ENCODE measurements around the gene SCAMP1. TPM values are rescaled to one million over a fixed set of nuclear protein-coding genes. Genes with fewer than 3 reads are reported as not detected.

SCAMP1 gene, protein sequence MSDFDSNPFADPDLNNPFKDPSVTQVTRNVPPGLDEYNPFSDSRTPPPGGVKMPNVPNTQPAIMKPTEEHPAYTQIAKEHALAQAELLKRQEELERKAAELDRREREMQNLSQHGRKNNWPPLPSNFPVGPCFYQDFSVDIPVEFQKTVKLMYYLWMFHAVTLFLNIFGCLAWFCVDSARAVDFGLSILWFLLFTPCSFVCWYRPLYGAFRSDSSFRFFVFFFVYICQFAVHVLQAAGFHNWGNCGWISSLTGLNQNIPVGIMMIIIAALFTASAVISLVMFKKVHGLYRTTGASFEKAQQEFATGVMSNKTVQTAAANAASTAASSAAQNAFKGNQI
- 38.3 to 43.8 TPM (median 39.2 TPM) in 3 replicates for total RNA-seq (2021)
- Bru-seq, nascent RNA = percentile 71 among the genes with signal in this experiment
- long read RNA-seq, experiment 1, full-length matches to known transcripts = 247 of 298 reads
- long read RNA-seq, experiment 1, partial matches to known transcripts = 15 of 298 reads
- long read RNA-seq, experiment 1, other reads (novel, unspliced or antisense) = 36 of 298 reads
- long read RNA-seq, experiment 2, full-length matches to known transcripts = 10 of 57 reads
- long read RNA-seq, experiment 2, partial matches to known transcripts = 17 of 57 reads
- long read RNA-seq, experiment 2, other reads (novel, unspliced or antisense) = 30 of 57 reads
- long read RNA-seq, experiment 3, full-length matches to known transcripts = 22 of 31 reads
- long read RNA-seq, experiment 3, partial matches to known transcripts = 0 of 31 reads
- long read RNA-seq, experiment 3, other reads (novel, unspliced or antisense) = 9 of 31 reads

DNA sequence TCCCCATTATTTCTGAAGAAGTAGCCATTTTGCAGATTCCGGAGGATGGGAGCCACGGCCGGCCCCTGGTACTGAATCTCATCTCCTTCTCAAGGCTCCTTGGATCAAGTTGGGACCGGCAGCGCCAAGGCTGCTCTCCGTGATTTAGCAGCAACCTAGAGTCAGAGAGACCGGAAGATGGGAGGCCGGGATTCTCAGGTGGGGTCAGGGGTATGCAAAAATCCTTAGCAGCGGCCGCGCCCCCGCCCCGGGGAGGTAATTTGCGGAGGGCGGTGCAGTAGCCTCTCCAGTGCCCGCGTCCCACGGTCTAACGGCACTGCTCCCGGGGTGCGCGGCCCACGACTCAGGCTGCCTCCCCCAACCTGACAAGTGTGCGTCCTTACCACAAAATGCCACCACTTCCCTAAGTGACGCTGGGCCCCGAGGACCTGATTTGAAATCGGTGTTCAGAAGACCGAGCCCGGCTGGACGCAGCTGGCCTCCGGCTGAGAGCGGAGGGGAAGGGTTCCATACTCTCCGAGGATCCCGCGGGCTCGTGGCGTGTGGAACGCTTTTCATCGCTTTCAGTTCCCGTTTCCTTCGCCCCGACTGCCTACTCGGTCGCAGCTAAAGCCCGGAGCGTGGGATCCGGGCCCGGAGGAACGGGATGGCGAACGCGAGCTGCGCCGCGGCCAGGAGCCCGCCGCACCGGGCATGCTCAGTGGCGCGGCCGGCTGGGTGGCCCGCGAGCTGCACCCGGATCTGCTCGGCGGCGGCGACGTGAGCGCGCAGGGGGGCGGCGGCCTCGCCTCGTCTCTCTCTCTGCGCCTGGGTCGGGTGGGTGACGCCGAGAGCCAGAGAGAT, at the start of gene SCAMP1:
SCAMP1 (plus strand) TSS at position 787 of the 843 bp plus-strand sequence; CDS start at position 842, 55 bp downstream.
- no peaks in the 10 kb centered on the region for H3K9me3 Mint-ChIP-seq

More for the DNA sequence above, at the start of gene SCAMP1:
- Mint-ChIP-seq H3K36me3 (0 out of 2 replicates have a peak, but pooled peaks cover 2% of the 10 kb centered on the region), H3K27ac (peak within 1 kb of the TSS; percentile 82), H3K27me3 (ENCODE audit: low read depth) (no peaks in the 10 kb centered on the region), H3K4me1 (peaks cover 29% of the 10 kb centered on the region), H3K4me3 (peak within 1 kb of the TSS; percentile 85)
- peak; percentile 86 for DNase-seq (ENCODE audit: low spot score)
- CTCF ChIA-PET = interaction anchor here (1.2 to 3.9 kb wide), 3 partner anchors 28 to 65 kb away, joined by 3 to 22 read pairs (median 17); partner anchors contain the start of gene AP3B1
- TF ChIP-seq FOXP1 (CRISPR knock-in tag; IDR thresholded peaks at IDR 0.05; ENCODE audit: borderline replicate concordance) (peak; percentile 88; the same call in 1 of the 2 replicates), RORB (CRISPR knock-in tag; IDR thresholded peaks at IDR 0.05) (no peak), CREM (CRISPR knock-in tag; IDR thresholded peaks at IDR 0.05) (peak; percentile 70; the same call in 1 of the 2 replicates), FOXP4 (CRISPR knock-in tag; IDR thresholded peaks at IDR 0.05) (peak; percentile 53), ZNF423 (CRISPR knock-in tag; IDR thresholded peaks at IDR 0.05) (peak; percentile 51; the same call in 1 of the 2 replicates), TP53 (CRISPR knock-in tag; IDR thresholded peaks at IDR 0.05) (0 out of 2 replicates have a peak, but pooled peaks have one; percentile 55), HMGXB4 (CRISPR knock-in tag; IDR thresholded peaks at IDR 0.05) (peak; percentile 81; the same call in 1 of the 2 replicates), ATF1 (CRISPR knock-in tag; IDR thresholded peaks at IDR 0.05) (peak; percentile 79; the same call in 1 of the 2 replicates), ZBTB21 (CRISPR knock-in tag; IDR thresholded peaks at IDR 0.05; ENCODE audit: borderline replicate concordance) (peak; percentile 29), ZNF263 (CRISPR knock-in tag; IDR thresholded peaks at IDR 0.05; ENCODE audit: low read depth) (no peak), NR3C1 (CRISPR knock-in tag; conservative IDR thresholded peaks at IDR 0.05; ENCODE audit: low read depth) (0 out of 2 replicates have a peak, but pooled peaks have one; percentile 20), GRHL2 (CRISPR knock-in tag; IDR thresholded peaks at IDR 0.05; ENCODE audit: insufficient replicate concordance, severe bottlenecking) (no peak), FOXK1 (CRISPR knock-in tag; IDR thresholded peaks at IDR 0.05) (peak; percentile 23; the same call in 1 of the 2 replicates), MYBL2 (CRISPR knock-in tag; IDR thresholded peaks at IDR 0.05) (peak; percentile 21; the same call in 1 of the 2 replicates), SP1 (CRISPR knock-in tag; conservative IDR thresholded peaks at IDR 0.05) (peak; percentile 49)
- TF ChIP-seq, protein P1, sequence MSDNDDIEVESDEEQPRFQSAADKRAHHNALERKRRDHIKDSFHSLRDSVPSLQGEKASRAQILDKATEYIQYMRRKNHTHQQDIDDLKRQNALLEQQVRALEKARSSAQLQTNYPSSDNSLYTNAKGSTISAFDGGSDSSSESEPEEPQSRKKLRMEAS (CRISPR knock-in tag; IDR thresholded peaks at IDR 0.05) = no peak; the same call in 1 of the 2 replicates
- TF ChIP-seq, protein P2, sequence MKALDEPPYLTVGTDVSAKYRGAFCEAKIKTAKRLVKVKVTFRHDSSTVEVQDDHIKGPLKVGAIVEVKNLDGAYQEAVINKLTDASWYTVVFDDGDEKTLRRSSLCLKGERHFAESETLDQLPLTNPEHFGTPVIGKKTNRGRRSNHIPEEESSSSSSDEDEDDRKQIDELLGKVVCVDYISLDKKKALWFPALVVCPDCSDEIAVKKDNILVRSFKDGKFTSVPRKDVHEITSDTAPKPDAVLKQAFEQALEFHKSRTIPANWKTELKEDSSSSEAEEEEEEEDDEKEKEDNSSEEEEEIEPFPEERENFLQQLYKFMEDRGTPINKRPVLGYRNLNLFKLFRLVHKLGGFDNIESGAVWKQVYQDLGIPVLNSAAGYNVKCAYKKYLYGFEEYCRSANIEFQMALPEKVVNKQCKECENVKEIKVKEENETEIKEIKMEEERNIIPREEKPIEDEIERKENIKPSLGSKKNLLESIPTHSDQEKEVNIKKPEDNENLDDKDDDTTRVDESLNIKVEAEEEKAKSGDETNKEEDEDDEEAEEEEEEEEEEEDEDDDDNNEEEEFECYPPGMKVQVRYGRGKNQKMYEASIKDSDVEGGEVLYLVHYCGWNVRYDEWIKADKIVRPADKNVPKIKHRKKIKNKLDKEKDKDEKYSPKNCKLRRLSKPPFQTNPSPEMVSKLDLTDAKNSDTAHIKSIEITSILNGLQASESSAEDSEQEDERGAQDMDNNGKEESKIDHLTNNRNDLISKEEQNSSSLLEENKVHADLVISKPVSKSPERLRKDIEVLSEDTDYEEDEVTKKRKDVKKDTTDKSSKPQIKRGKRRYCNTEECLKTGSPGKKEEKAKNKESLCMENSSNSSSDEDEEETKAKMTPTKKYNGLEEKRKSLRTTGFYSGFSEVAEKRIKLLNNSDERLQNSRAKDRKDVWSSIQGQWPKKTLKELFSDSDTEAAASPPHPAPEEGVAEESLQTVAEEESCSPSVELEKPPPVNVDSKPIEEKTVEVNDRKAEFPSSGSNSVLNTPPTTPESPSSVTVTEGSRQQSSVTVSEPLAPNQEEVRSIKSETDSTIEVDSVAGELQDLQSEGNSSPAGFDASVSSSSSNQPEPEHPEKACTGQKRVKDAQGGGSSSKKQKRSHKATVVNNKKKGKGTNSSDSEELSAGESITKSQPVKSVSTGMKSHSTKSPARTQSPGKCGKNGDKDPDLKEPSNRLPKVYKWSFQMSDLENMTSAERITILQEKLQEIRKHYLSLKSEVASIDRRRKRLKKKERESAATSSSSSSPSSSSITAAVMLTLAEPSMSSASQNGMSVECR (CRISPR knock-in tag; IDR thresholded peaks at IDR 0.05; ENCODE audit: borderline replicate concordance) = peak; percentile 75; the same call in 1 of the 2 replicates
- TF ChIP-seq, protein P3, sequence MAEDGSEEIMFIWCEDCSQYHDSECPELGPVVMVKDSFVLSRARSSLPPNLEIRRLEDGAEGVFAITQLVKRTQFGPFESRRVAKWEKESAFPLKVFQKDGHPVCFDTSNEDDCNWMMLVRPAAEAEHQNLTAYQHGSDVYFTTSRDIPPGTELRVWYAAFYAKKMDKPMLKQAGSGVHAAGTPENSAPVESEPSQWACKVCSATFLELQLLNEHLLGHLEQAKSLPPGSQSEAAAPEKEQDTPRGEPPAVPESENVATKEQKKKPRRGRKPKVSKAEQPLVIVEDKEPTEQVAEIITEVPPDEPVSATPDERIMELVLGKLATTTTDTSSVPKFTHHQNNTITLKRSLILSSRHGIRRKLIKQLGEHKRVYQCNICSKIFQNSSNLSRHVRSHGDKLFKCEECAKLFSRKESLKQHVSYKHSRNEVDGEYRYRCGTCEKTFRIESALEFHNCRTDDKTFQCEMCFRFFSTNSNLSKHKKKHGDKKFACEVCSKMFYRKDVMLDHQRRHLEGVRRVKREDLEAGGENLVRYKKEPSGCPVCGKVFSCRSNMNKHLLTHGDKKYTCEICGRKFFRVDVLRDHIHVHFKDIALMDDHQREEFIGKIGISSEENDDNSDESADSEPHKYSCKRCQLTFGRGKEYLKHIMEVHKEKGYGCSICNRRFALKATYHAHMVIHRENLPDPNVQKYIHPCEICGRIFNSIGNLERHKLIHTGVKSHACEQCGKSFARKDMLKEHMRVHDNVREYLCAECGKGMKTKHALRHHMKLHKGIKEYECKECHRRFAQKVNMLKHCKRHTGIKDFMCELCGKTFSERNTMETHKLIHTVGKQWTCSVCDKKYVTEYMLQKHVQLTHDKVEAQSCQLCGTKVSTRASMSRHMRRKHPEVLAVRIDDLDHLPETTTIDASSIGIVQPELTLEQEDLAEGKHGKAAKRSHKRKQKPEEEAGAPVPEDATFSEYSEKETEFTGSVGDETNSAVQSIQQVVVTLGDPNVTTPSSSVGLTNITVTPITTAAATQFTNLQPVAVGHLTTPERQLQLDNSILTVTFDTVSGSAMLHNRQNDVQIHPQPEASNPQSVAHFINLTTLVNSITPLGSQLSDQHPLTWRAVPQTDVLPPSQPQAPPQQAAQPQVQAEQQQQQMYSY (CRISPR knock-in tag; IDR thresholded peaks at IDR 0.05) = peak; percentile 98
- TF ChIP-seq, protein P4, sequence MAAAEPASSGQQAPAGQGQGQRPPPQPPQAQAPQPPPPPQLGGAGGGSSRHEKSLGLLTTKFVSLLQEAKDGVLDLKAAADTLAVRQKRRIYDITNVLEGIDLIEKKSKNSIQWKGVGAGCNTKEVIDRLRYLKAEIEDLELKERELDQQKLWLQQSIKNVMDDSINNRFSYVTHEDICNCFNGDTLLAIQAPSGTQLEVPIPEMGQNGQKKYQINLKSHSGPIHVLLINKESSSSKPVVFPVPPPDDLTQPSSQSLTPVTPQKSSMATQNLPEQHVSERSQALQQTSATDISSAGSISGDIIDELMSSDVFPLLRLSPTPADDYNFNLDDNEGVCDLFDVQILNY (CRISPR knock-in tag; IDR thresholded peaks at IDR 0.05) = peak; percentile 76; the same call in 1 of the 2 replicates
- POLR2A ChIA-PET = interaction anchor here (1.1 to 1.9 kb wide), 3 partner anchors 13 to 145 kb away, joined by 3 to 12 read pairs (median 3); partner anchors contain the start of gene AP3B1
- ATAC-seq = peak; percentile 84

Measured in WTC11 (cell line).